HG03521 (cell line): Measurements from ENCODE around the gene CHDH.

Source experiments
- ATAC-seq: cut with Tn5 transposase; IDR thresholded peaks from one replicate; pipeline ENCODE4 v1.9.1; 2021; ENCODE audit warnings: mild to moderate bottlenecking, moderate library complexity; ENCODE audit not compliant: unreplicated experiment

Gene CHDH

DNA sequence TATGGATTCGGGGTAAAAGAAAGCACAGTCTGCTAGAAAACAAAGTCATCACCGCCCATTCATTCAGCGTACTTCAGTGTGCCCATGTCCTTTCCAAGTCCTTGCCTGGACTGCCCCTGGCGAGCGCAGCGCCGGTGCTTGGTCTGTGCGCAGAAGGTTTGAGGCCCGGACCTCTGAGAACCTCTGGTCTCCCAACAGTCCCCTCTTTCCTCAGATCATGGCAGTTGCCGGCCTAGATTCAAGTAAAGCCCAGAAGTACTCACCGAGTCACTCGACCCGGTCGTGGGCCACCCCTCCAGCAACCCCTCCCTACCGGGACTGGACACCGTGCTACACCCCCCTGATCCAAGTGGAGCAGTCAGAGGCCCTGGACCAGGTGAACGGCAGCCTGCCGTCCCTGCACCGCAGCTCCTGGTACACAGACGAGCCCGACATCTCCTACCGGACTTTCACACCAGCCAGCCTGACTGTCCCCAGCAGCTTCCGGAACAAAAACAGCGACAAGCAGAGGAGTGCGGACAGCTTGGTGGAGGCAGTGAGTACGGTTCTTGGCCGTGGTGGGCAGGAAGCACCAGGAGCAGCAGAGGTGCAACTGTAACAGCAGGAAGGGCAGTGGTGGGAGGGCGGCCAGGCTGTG is 36.3 kb downstream of the CHDH start:
- ATAC-seq = no peak

- no peak for ATAC-seq
These were observed 37.0 kb downstream of the CHDH start for GRCh38 chr3:53809267-53809666.

DNA sequence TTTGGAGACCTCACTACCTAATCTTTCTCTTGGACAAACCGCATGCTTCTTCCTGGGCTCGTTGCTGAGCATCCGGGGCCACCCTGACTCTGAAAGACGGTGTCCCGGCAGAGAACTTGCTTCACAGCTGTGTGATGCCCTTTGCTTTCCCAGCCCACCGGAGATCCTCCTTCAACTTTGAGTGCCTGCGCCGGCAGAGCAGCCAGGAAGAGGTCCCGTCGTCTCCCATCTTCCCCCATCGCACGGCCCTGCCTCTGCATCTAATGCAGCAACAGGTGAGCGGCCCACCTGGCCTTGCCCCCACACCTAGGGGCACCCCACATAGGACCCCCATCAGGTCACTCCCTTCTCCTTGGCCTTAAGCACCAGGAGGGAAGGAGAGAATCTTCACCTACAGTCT is 37.7 kb downstream of the CHDH start:
- ATAC-seq = no peak

DNA sequence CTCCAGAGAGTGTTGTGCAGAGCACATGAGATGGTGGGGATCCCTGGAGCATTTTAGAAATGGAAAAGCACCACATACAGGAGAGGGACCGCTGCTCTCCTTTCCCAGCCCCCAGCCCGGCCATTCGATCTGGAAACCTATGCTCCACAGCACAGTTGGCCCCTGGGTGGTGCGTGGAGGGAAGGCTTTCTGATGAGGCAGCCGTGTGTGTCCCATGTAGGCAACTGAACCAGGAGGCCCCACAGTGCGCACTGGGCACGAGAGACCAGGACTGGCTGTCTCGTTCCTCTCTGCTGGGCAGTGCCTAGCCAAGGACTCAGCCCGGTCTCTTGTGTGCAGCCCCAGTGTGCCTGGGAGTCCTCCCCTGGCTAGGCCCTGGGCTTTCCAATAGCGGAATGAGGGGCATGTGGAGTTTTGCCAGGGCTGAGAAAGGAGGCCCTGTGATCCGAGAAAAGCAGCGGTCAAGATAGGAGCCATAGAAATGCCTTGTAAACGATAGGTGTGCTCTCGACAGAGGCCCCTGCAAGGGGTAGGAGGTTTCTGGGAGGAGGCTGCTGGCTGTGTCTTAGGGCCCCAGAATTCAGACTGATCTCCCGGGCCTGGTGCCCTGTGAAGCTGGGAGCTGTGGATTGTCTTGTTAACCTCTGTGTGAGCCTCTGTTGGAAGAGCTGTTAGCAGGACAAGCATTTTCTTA is 39.0 kb downstream of the CHDH start:
- no peak for ATAC-seq

DNA sequence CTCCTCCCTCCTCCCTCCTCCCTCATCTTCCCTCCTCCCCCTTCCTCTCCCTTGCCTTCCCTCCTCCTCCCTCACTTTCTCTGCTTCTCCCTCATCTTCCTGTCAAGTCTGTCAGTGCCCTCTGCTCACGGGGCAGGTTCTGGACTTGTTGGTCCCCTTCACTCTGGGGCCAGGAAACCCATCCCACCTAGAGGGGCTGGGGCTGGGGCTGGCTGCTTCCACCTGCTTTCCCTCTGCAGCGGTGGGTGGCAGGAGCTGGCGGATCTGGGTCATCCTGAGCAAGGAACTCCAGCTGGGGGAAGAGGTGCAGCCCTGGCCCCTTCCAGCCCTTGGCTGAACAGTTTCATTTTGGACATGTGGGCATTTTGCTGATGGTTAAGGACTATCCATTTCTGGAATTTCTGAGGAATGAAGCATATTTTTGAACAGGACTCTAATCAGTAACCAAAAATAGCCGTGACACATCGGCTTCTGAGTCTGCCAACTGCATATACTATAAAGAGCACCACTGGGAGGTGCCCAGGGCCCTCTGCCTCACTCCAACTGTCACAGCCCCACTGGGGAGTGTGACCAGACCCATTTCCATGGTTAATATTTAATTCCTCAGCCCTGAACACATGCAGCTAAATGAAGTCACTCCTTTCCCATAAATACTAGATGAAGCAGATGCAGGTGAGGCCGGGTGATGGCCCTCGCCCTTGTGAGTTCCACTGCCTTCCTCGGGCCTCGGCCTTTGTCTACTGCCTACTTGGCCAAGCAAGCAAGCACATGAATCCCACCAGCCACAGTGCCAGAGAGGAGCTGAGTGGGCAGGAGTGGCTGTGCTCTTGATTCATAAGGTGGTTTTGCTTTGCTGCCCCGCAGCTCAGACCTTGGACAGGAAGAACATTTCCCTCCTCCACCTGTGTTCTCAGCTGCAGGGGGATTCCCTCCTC is 39.8 kb downstream of the CHDH start:
- no peak for ATAC-seq

DNA sequence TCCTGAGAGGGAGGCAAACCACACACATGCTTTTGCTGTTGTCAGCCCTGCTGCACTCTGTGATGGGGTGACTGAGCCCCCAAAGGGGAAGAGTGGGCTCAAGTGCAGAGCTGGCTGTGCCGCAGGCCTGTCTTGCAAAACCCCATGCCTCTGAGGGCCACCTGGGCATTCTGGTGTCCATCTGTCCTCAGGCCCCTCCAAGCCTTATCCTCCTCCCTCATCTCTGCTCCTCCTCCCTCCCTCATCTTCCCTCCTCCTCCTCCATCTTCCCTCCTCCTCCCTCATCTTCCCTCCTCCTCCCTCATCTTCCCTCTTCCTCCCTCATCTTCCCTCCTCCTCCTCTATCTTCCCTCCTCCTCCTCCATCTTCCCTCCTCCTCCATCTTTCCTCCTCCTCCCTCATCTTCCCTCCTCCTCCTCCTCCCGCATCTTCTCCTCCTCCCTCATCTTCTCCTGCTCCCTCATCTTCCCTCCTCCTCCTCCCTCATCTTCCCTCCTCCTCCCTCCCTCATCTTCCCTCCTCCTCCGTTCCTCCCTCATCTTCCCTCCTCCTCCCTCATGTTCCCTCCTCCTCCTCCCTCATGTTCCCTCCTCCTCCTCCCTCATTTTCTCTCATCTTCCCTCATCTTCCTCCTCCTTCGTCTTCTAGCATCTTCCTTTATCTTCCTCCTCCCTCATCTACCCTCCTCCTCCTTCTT is 40.6 kb downstream of the CHDH start:
- ATAC-seq = no peak

GRCh38 chr3:53804697-53805462 is 41.3 kb downstream of the CHDH start:
- ATAC-seq = no peak

DNA sequence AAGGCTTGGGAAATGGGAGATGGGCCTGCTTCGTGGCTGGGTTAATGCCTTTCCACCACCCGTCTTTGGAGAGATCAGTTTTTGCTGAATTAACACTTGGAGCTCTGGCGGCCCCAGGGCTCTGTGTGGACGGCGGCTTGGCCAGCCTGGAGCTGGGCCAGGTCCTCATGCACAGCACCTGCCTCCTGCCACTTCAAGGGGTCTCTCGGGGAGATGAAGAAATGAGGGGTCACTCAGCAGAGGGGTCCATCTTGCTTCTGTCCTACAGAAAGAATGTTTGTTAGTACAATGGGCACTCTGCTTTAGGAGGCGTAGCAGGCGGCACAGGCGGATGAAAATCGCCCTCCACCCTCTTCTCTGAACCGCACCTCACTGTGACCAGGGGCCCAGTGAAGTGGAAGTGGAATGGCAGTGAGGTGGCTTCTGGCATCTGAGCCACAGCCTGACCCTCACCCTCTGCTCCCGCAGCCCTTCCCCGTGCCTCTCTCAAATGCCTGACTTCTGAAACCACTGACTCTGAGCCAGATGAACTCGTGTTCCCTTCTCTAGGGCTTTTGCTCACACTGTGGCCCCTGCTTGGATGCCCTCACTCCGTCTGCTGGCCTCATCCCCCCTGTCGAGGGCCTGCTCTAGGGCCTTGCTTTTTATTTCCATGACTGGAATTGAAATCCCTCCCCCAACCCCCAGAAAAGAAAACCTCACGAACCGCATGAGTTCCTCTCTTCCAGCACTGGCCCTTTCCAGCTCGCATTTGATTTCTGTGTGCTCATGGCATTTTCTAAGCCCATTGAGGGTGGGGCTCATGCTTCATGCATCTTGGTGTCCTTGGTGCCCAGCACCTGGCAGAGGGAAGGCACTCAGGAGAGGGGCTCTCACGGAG is 42.2 kb downstream of the CHDH start:
- no peak for ATAC-seq

DNA sequence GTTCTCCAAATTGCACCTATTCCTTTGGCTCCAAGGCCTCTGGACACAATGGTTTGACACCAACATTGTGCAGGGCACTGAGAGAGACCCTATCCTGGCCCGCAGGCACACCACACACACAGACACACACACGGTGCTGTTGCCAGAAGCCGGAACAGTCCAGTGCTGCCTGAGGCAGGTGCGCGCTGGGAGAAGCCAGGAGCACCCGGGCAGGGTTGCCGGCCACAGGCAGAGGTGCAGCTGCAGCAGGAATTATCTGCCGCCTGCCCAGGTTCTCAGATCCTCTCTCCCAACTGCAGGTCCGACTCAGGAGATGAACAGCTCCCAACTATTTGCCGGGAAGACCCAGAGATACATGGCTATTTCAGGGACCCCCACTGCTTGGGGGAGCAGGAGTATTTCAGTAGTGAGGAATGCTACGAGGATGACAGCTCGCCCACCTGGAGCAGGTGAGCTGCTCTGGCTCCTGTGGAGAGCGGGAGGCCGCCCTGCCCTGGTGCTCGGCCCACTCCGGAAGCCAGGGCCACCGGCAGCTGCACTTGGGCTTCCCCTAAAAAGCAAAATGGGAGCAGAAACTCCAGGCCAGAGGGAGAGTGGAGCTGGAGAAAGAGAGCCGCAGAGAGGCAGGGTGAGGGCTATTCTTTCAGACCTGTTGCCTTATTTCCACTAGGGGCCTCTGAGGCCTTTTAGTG is 42.9 kb downstream of the CHDH start:
- no peak for ATAC-seq

DNA sequence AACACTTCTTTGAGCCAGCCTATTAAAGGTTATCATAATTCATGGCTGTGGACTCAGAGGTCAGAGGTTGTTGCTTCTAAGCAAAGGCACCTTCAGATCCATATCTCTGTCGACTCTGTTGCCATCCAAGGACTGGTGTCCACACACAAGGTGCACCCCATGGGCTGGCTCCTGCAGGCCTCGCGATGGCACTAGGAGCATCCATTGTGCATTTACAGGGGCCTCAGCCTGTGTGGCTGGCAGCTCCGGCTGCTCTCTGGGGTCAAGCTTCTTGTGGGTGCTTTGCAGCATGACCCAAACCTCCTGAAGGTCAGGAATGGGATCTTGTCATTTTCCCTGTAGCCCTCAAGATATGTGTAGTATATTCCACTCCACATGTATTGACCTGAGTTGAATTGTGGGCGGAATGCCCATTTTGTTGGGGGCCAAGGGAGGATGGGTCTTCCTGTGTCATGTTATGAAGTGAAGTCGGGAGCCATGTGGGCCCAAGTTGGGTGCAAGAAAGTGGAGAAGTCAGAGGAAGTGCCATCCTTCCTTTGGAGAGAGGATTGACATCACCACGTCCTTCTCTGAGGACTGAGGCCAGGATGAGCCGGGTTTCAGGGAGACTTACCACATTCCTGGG is 43.9 kb downstream of the CHDH start:
- no peak for ATAC-seq

GRCh38 chr3:53801319-53801718 is 44.9 kb downstream of the CHDH start:
- ATAC-seq = no peak

DNA sequence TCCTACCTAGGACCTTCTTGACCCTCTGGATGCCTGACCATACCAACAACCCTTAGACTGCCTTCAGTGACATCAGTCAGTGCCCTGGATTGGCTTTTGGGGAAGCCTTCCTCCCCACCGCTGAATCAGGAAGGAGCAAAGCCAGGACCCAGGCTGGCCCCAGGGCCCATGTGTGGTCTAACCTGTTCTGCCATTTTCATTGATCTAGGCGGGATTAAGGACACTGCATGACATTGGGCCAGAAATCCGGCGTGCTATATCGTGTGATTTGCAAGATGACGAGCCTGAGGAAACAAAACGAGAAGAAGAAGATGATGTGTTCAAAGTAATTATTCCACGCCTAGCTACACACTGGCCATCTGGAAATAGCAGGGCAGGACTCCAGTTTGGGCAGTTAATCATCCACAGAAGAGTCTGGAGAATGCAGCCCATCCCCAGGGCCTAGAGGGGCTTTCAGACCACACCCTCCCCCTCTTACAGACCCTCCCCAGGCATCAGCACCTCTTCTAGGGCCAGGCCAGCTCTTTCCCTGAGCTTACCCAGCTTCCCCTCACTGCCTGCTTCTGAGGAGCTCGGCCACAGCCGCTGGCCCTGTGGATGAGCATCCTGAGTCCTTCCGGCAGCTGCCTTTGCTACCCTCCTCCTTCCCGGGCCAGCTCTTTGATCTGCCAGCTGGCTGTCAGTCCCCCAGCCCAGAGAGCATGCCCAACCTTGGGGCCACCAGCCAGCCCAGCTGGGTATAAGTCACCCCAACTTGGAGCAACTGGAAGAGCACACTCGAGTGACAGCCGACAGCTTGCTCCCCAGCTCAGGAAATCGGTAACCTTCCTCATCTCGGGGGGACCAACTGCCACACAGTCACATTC is 45.9 kb downstream of the CHDH start:
- no peak for ATAC-seq

GRCh38 chr3:53799338-53799865 is 46.8 kb downstream of the CHDH start:
- no peak for ATAC-seq

GRCh38 chr3:53798144-53798543 is 48.1 kb downstream of the CHDH start:
- ATAC-seq = no peak

DNA sequence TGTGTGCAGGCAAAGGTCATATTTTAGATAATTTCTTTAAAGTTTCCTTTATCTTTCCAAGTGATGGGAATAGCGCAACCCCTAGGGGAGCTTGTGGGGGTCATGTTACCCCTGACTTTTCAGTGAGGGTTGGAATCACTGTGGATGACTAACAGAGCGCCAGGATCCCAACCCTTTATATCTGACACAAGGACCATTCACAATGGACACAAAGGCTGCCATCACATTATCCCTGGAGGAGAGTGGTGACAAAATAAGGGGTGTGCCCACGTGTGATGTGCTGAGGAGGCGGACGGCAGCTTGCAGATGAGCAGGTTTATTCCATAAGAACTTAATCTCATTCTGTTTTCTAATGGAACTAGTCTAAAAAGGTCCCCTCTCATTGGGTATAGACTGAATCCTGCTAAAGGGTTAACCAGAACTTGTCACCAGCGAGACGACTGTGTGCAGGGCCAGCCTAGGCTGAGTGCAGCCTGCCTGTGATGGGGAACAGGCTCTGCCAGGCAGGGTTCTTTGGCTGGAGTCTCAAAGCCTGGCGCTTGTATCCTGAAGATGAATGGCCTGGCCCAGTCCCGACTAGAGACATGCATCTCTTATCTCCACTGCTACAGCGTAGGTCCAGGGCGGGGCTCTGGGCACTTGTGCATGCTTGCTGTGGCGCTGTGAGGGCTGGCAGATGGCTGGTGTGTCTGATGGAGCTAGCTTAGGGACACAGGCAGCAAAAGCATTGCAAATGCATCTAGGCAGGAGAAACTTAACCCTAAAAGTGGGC is 50.2 kb downstream of the CHDH start:
- no peak for ATAC-seq

GRCh38 chr3:53795176-53795575 is 51.0 kb downstream of the CHDH start:
- ATAC-seq = no peak
